OCI-LY1 (cell line): ENCODE results near the gene RPS6KA6.

Experiments used
- EZH2 ChIP-seq: fragments of 200-600 bp; sonication (generic), shearing (Covaris generic); IDR thresholded peaks from 2 replicates; pipeline ENCODE4 v1.8.0; 2017; ENCODE audit warnings: borderline replicate concordance, mixed run types, mild to moderate bottlenecking, antibody characterized with exemption, low read length, moderate library complexity, mixed read lengths
- TF ChIP-seq, protein P1 (sequence below): fragments of 200-600 bp; sonication (generic), shearing (Covaris generic); IDR thresholded peaks from 2 replicates; pipeline ENCODE4 v1.5.1; 2017; ENCODE audit warnings: mild to moderate bottlenecking, antibody characterized with exemption, low read length, moderate library complexity, mixed read lengths

GRCh38 chrX:84046403-84046984 is 141.5 kb downstream of the RPS6KA6 start:
- TF ChIP-seq, protein P1, sequence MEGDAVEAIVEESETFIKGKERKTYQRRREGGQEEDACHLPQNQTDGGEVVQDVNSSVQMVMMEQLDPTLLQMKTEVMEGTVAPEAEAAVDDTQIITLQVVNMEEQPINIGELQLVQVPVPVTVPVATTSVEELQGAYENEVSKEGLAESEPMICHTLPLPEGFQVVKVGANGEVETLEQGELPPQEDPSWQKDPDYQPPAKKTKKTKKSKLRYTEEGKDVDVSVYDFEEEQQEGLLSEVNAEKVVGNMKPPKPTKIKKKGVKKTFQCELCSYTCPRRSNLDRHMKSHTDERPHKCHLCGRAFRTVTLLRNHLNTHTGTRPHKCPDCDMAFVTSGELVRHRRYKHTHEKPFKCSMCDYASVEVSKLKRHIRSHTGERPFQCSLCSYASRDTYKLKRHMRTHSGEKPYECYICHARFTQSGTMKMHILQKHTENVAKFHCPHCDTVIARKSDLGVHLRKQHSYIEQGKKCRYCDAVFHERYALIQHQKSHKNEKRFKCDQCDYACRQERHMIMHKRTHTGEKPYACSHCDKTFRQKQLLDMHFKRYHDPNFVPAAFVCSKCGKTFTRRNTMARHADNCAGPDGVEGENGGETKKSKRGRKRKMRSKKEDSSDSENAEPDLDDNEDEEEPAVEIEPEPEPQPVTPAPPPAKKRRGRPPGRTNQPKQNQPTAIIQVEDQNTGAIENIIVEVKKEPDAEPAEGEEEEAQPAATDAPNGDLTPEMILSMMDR = peak; percentile 53
- TF ChIP-seq EZH2 = no peak
